Measurements from ENCODE around the gene FARS2. TPM values are rescaled to one million over a fixed set of nuclear protein-coding genes. Genes with fewer than 3 reads are reported as not detected.

The FARS2 gene
- total and polyA plus RNA-seq, 4 donors: 6.3 to 14.2 (median 10.5) TPM

GRCh38 chr6:5276581-5276980 lies 15.3 kb downstream of the FARS2 start:
- DNase-seq (no peak), ATAC-seq (ENCODE audit: low FRiP score) (no peak)
- no peaks in the 10 kb centered on the region for H3K36me3 ChIP-seq (ENCODE audit: control insufficient read depth in 1 of 2, insufficient read depth in 2 of 2, low read length in 1 of 2)
- H3K4me3 ChIP-seq (ENCODE audit: low read length in 2 of 2): no peak overlapping the region
- no peak overlapping the region for H3K27ac ChIP-seq (ENCODE audit: low read depth in 1 of 2, low read length in 2 of 2)
- 88 to 95% methylated on average over 2 of the region's 2 CpGs for WGBS, 2 donors
- H3K4me1 ChIP-seq (ENCODE audit: control insufficient read depth in 1 of 2, insufficient read depth in 2 of 2, low read length in 2 of 2): no peaks in the 10 kb centered on the region
- H3K9me3 ChIP-seq (ENCODE audit: control insufficient read depth, low read length): no peaks in the 10 kb centered on the region
- H3K27me3 ChIP-seq (ENCODE audit: control insufficient read depth in 1 of 2, insufficient read depth in 2 of 2, low read length in 1 of 2): no peaks in the 10 kb centered on the region
- intact Hi-C loops (cut with DNase I): no loop called here

- WGBS, 2 donors: 93 to 95% methylated on average over 3 of the region's 3 CpGs
- Histone ChIP-seq H3K27ac (ENCODE audit: low read depth in 1 of 2, low read length in 2 of 2) (no peak overlapping the region), H3K4me3 (ENCODE audit: low read length in 2 of 2) (no peak overlapping the region), H3K27me3 (ENCODE audit: control insufficient read depth in 1 of 2, insufficient read depth in 2 of 2, low read length in 1 of 2) (no peaks in the 10 kb centered on the region), H3K9me3 (ENCODE audit: control insufficient read depth, low read length) (no peaks in the 10 kb centered on the region), H3K36me3 (ENCODE audit: control insufficient read depth in 1 of 2, insufficient read depth in 2 of 2, low read length in 1 of 2) (no peaks in the 10 kb centered on the region), H3K4me1 (ENCODE audit: control insufficient read depth in 1 of 2, insufficient read depth in 2 of 2, low read length in 2 of 2) (no peaks in the 10 kb centered on the region)
- no peak for ATAC-seq (ENCODE audit: low FRiP score)
- intact Hi-C loops (cut with DNase I): no loop called here
- DNase-seq: no peak
Measured at GRCh38 chr6:5277589-5277988, 16.3 kb downstream of the FARS2 start.

GRCh38 chr6:5278047-5278446 lies 16.7 kb downstream of the FARS2 start:
- WGBS, 2 donors: 79 to 85% methylated on average over 5 of the region's 5 CpGs
- ATAC-seq (ENCODE audit: low FRiP score) (no peak), DNase-seq (no peak)
- no peaks in the 10 kb centered on the region for H3K9me3 ChIP-seq (ENCODE audit: control insufficient read depth, low read length)
- no peak overlapping the region for H3K27ac ChIP-seq (ENCODE audit: low read depth in 1 of 2, low read length in 2 of 2)
- H3K4me3 ChIP-seq (ENCODE audit: low read length in 2 of 2): no peak overlapping the region
- no peaks in the 10 kb centered on the region for H3K36me3 ChIP-seq (ENCODE audit: control insufficient read depth in 1 of 2, insufficient read depth in 2 of 2, low read length in 1 of 2)
- H3K27me3 ChIP-seq (ENCODE audit: control insufficient read depth in 1 of 2, insufficient read depth in 2 of 2, low read length in 1 of 2): no peaks in the 10 kb centered on the region
- no peaks in the 10 kb centered on the region for H3K4me1 ChIP-seq (ENCODE audit: control insufficient read depth in 1 of 2, insufficient read depth in 2 of 2, low read length in 2 of 2)
- intact Hi-C loops (cut with DNase I): no loop called here

GRCh38 chr6:5278565-5279120 lies 17.3 kb downstream of the FARS2 start:
- H3K27me3 ChIP-seq (ENCODE audit: control insufficient read depth in 1 of 2, insufficient read depth in 2 of 2, low read length in 1 of 2): no peaks in the 10 kb centered on the region
- no peak overlapping the region for H3K27ac ChIP-seq (ENCODE audit: low read depth in 1 of 2, low read length in 2 of 2)
- no peak overlapping the region for H3K4me3 ChIP-seq (ENCODE audit: low read length in 2 of 2)
- no peak for ATAC-seq (ENCODE audit: low FRiP score)
- intact Hi-C loops (cut with DNase I): no loop called here
- no peaks in the 10 kb centered on the region for H3K36me3 ChIP-seq (ENCODE audit: control insufficient read depth in 1 of 2, insufficient read depth in 2 of 2, low read length in 1 of 2)
- no peaks in the 10 kb centered on the region for H3K4me1 ChIP-seq (ENCODE audit: control insufficient read depth in 1 of 2, insufficient read depth in 2 of 2, low read length in 2 of 2)
- DNase-seq: no peak
- no peaks in the 10 kb centered on the region for H3K9me3 ChIP-seq (ENCODE audit: control insufficient read depth, low read length)
- WGBS, 2 donors: 94 to 96% methylated on average over 3 of the region's 3 CpGs

- H3K4me3 ChIP-seq (ENCODE audit: low read length in 2 of 2): no peak overlapping the region
- no peaks in the 10 kb centered on the region for H3K4me1 ChIP-seq (ENCODE audit: control insufficient read depth in 1 of 2, insufficient read depth in 2 of 2, low read length in 2 of 2)
- DNase-seq (no peak), ATAC-seq (ENCODE audit: low FRiP score) (no peak)
- intact Hi-C loops (cut with DNase I): no loop called here
- 96 to 100% methylated on average over 2 of the region's 2 CpGs for whole genome bisulfite sequencing, 2 donors
- H3K27ac ChIP-seq (ENCODE audit: low read depth in 1 of 2, low read length in 2 of 2): no peak overlapping the region
- H3K36me3 ChIP-seq (ENCODE audit: control insufficient read depth in 1 of 2, insufficient read depth in 2 of 2, low read length in 1 of 2): no peaks in the 10 kb centered on the region
- no peaks in the 10 kb centered on the region for H3K9me3 ChIP-seq (ENCODE audit: control insufficient read depth, low read length)
- H3K27me3 ChIP-seq (ENCODE audit: control insufficient read depth in 1 of 2, insufficient read depth in 2 of 2, low read length in 1 of 2): no peaks in the 10 kb centered on the region
Measured at GRCh38 chr6:5279891-5280338, 18.6 kb downstream of the FARS2 start.

GRCh38 chr6:5280920-5281319 lies 19.6 kb downstream of the FARS2 start:
- H3K4me3 ChIP-seq (ENCODE audit: low read length in 2 of 2): no peak overlapping the region
- 79 to 84% methylated on average over 2 of the region's 2 CpGs for WGBS, 2 donors
- DNase-seq (no peak), ATAC-seq (ENCODE audit: low FRiP score) (no peak)
- no peak overlapping the region for H3K27ac ChIP-seq (ENCODE audit: low read depth in 1 of 2, low read length in 2 of 2)
- intact Hi-C loops (cut with DNase I): no loop called here
- H3K9me3 ChIP-seq (ENCODE audit: control insufficient read depth, low read length): no peaks in the 10 kb centered on the region
- H3K4me1 ChIP-seq (ENCODE audit: control insufficient read depth in 1 of 2, insufficient read depth in 2 of 2, low read length in 2 of 2): no peaks in the 10 kb centered on the region
- no peaks in the 10 kb centered on the region for H3K36me3 ChIP-seq (ENCODE audit: control insufficient read depth in 1 of 2, insufficient read depth in 2 of 2, low read length in 1 of 2)
- H3K27me3 ChIP-seq (ENCODE audit: control insufficient read depth in 1 of 2, insufficient read depth in 2 of 2, low read length in 1 of 2): no peaks in the 10 kb centered on the region

GRCh38 chr6:5282191-5282623 lies 20.9 kb downstream of the FARS2 start:
- H3K9me3 ChIP-seq (ENCODE audit: control insufficient read depth, low read length): no peaks in the 10 kb centered on the region
- H3K4me3 ChIP-seq (ENCODE audit: low read length in 2 of 2): no peak overlapping the region
- no peaks in the 10 kb centered on the region for H3K36me3 ChIP-seq (ENCODE audit: control insufficient read depth in 1 of 2, insufficient read depth in 2 of 2, low read length in 1 of 2)
- H3K4me1 ChIP-seq (ENCODE audit: control insufficient read depth in 1 of 2, insufficient read depth in 2 of 2, low read length in 2 of 2): no peaks in the 10 kb centered on the region
- no peaks in the 10 kb centered on the region for H3K27me3 ChIP-seq (ENCODE audit: control insufficient read depth in 1 of 2, insufficient read depth in 2 of 2, low read length in 1 of 2)
- no peak for DNase-seq
- ATAC-seq (ENCODE audit: low FRiP score): no peak
- intact Hi-C loops (cut with DNase I): no loop called here
- WGBS, 2 donors: 86 to 87% methylated on average over 9 of the region's 9 CpGs
- H3K27ac ChIP-seq (ENCODE audit: low read depth in 1 of 2, low read length in 2 of 2): no peak overlapping the region

GRCh38 chr6:5285081-5285480 lies 23.8 kb downstream of the FARS2 start:
- 90 to 92% methylated on average over 6 of the region's 6 CpGs for WGBS, 2 donors
- H3K4me3 ChIP-seq (ENCODE audit: low read length in 2 of 2): no peak overlapping the region
- no peaks in the 10 kb centered on the region for H3K4me1 ChIP-seq (ENCODE audit: control insufficient read depth in 1 of 2, insufficient read depth in 2 of 2, low read length in 2 of 2)
- H3K27me3 ChIP-seq (ENCODE audit: control insufficient read depth in 1 of 2, insufficient read depth in 2 of 2, low read length in 1 of 2): no peaks in the 10 kb centered on the region
- intact Hi-C loops (cut with DNase I): no loop called here
- no peaks in the 10 kb centered on the region for H3K9me3 ChIP-seq (ENCODE audit: control insufficient read depth, low read length)
- ATAC-seq (ENCODE audit: low FRiP score) (no peak), DNase-seq (no peak)
- no peaks in the 10 kb centered on the region for H3K36me3 ChIP-seq (ENCODE audit: control insufficient read depth in 1 of 2, insufficient read depth in 2 of 2, low read length in 1 of 2)
- no peak overlapping the region for H3K27ac ChIP-seq (ENCODE audit: low read depth in 1 of 2, low read length in 2 of 2)

GRCh38 chr6:5285526-5285925 lies 24.2 kb downstream of the FARS2 start:
- WGBS, 2 donors: 92 to 95% methylated on average over 5 of the region's 5 CpGs
- H3K36me3 ChIP-seq (ENCODE audit: control insufficient read depth in 1 of 2, insufficient read depth in 2 of 2, low read length in 1 of 2): no peaks in the 10 kb centered on the region
- no peaks in the 10 kb centered on the region for H3K4me1 ChIP-seq (ENCODE audit: control insufficient read depth in 1 of 2, insufficient read depth in 2 of 2, low read length in 2 of 2)
- intact Hi-C loops (cut with DNase I): no loop called here
- H3K27me3 ChIP-seq (ENCODE audit: control insufficient read depth in 1 of 2, insufficient read depth in 2 of 2, low read length in 1 of 2): no peaks in the 10 kb centered on the region
- ATAC-seq (ENCODE audit: low FRiP score) (no peak), DNase-seq (no peak)
- no peaks in the 10 kb centered on the region for H3K9me3 ChIP-seq (ENCODE audit: control insufficient read depth, low read length)
- no peak overlapping the region for H3K27ac ChIP-seq (ENCODE audit: low read depth in 1 of 2, low read length in 2 of 2)
- no peak overlapping the region for H3K4me3 ChIP-seq (ENCODE audit: low read length in 2 of 2)
